Measurements from ENCODE around the gene CENPU.

GRCh38 chr4:184662236-184662635 lies 71.7 kb downstream of the CENPU start:
- no peak for TF ChIP-seq CREB1 (IDR thresholded peaks at IDR 0.05; ENCODE audit: low read depth)
- no peak for TF ChIP-seq MAX (IDR thresholded peaks at IDR 0.05)
- TF ChIP-seq EP300 (IDR thresholded peaks at IDR 0.05; ENCODE audit: borderline replicate concordance): no peak
- TF ChIP-seq ZBTB7A (IDR thresholded peaks at IDR 0.05; ENCODE audit: low read depth): no peak
- TF ChIP-seq EGR1 (IDR thresholded peaks at IDR 0.05): no peak
- TF ChIP-seq TAF1 (IDR thresholded peaks at IDR 0.05; ENCODE audit: low read depth): no peak
- TF ChIP-seq REST (IDR thresholded peaks at IDR 0.05; ENCODE audit: low read depth): no peak
- TF ChIP-seq USF1 (IDR thresholded peaks at IDR 0.05): no peak
- no peak for TF ChIP-seq NFIC (IDR thresholded peaks at IDR 0.05)
- no peak for TF ChIP-seq YY1 (IDR thresholded peaks at IDR 0.05; ENCODE audit: low read depth)
- TF ChIP-seq CEBPB (IDR thresholded peaks at IDR 0.05): no peak
- TF ChIP-seq TCF12 (IDR thresholded peaks at IDR 0.05; ENCODE audit: low read depth): no peak
- no peak for TF ChIP-seq FOXM1 (IDR thresholded peaks at IDR 0.05; ENCODE audit: borderline replicate concordance, low read depth)
